Measurements from ENCODE around the gene HID1.

The HID1 gene

DNA sequence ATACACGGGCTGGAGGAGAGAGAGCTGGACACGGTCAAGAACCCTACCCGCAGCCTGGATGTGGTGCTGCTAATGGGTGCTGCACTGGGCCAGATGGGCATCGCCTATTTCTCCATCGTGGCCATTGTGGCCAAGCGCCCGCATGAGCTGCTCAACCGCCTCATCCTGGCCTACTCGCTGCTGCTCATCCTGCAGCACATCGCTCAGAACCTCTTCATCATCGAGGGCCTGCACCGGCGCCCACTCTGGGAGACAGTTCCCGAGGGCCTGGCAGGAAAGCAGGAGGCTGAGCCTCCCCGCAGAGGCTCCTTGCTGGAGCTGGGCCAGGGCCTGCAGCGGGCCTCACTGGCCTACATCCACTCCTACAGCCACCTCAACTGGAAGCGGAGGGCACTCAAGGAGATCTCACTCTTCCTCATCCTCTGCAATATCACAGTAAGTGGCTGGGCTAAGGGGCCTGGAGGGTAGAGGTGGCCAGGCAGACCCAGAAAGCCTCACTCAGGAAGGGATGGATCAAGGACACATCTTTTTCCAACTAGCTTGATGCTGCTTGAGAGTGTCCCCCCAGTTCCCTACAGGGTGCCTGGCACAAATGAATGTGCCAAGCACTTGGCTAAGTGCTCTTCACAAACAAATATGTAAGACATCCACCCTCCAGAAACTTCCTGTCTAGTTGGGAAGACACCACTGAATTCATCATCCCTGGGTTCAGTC, 25.4 kb downstream of the HID1 start:
- Histone ChIP-seq H3K4me2 (no peak overlapping the region), H3K27me3 (ENCODE audit: insufficient read depth, low read depth) (peaks cover 86% of the 10 kb centered on the region), H4K20me1 (ENCODE audit: insufficient read depth) (no peaks in the 10 kb centered on the region), H3K27ac (no peak overlapping the region), H2AFZ (ENCODE audit: low read depth) (no peak overlapping the region), H3K79me2 (ENCODE audit: insufficient read depth, low read depth) (no peaks in the 10 kb centered on the region), H3K4me1 (ENCODE audit: low read depth, poor library complexity, severe bottlenecking) (peaks cover 16% of the 10 kb centered on the region), H3K36me3 (ENCODE audit: insufficient read depth) (no peaks in the 10 kb centered on the region), H3K4me3 (IDR thresholded peaks at IDR 0.05; ENCODE audit: insufficient read depth, low read depth, low read length) (no peak overlapping the region), H3K9ac (no peak overlapping the region)
- TF ChIP-seq, protein P1, sequence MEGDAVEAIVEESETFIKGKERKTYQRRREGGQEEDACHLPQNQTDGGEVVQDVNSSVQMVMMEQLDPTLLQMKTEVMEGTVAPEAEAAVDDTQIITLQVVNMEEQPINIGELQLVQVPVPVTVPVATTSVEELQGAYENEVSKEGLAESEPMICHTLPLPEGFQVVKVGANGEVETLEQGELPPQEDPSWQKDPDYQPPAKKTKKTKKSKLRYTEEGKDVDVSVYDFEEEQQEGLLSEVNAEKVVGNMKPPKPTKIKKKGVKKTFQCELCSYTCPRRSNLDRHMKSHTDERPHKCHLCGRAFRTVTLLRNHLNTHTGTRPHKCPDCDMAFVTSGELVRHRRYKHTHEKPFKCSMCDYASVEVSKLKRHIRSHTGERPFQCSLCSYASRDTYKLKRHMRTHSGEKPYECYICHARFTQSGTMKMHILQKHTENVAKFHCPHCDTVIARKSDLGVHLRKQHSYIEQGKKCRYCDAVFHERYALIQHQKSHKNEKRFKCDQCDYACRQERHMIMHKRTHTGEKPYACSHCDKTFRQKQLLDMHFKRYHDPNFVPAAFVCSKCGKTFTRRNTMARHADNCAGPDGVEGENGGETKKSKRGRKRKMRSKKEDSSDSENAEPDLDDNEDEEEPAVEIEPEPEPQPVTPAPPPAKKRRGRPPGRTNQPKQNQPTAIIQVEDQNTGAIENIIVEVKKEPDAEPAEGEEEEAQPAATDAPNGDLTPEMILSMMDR (conservative IDR thresholded peaks at IDR 0.05; ENCODE audit: low read depth, low read length) = no peak

DNA sequence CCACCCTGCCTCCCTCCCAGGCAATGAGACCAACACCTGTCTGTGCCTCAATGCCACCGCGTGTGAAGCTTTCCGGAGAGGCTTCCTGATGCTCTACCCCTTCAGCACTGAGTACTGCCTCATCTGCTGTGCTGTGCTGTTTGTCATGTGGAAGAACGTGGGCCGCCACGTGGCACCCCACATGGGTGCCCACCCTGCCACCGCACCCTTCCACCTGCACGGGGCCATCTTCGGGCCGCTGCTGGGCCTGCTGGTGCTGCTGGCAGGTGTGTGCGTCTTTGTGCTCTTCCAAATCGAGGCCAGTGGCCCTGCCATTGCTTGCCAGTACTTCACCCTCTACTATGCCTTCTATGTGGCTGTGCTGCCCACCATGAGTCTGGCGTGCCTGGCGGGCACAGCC, 25.9 kb downstream of the HID1 start:
- TF ChIP-seq, protein P1 (conservative IDR thresholded peaks at IDR 0.05; ENCODE audit: low read depth, low read length) = no peak
- H3K27me3 ChIP-seq (ENCODE audit: insufficient read depth, low read depth) = peaks cover 89% of the 10 kb centered on the region

GRCh38 chr17:74945543-74945942, 27.0 kb downstream of the HID1 start:
- Histone ChIP-seq H3K4me3 (IDR thresholded peaks at IDR 0.05; ENCODE audit: insufficient read depth, low read depth, low read length) (no peak overlapping the region), H3K36me3 (ENCODE audit: insufficient read depth) (no peaks in the 10 kb centered on the region), H3K9ac (no peak overlapping the region), H3K4me1 (ENCODE audit: low read depth, poor library complexity, severe bottlenecking) (peaks cover 16% of the 10 kb centered on the region), H4K20me1 (ENCODE audit: insufficient read depth) (no peaks in the 10 kb centered on the region), H3K27me3 (ENCODE audit: insufficient read depth, low read depth) (peaks cover 89% of the 10 kb centered on the region), H3K27ac (no peak overlapping the region), H3K79me2 (ENCODE audit: insufficient read depth, low read depth) (no peaks in the 10 kb centered on the region), H2AFZ (ENCODE audit: low read depth) (no peak overlapping the region), H3K4me2 (peak overlapping the region; percentile 29; the same call in 1 of the 2 replicates)
- TF ChIP-seq, protein P1 (conservative IDR thresholded peaks at IDR 0.05; ENCODE audit: low read depth, low read length) = no peak

More for the DNA sequence above, 25.9 kb downstream of the HID1 start:
- Histone ChIP-seq H3K9ac (no peak overlapping the region), H3K79me2 (ENCODE audit: insufficient read depth, low read depth) (no peaks in the 10 kb centered on the region), H2AFZ (ENCODE audit: low read depth) (no peak overlapping the region), H3K4me2 (no peak overlapping the region), H3K27ac (no peak overlapping the region), H3K4me1 (ENCODE audit: low read depth, poor library complexity, severe bottlenecking) (peaks cover 16% of the 10 kb centered on the region), H3K36me3 (ENCODE audit: insufficient read depth) (no peaks in the 10 kb centered on the region), H4K20me1 (ENCODE audit: insufficient read depth) (no peaks in the 10 kb centered on the region), H3K4me3 (IDR thresholded peaks at IDR 0.05; ENCODE audit: insufficient read depth, low read depth, low read length) (no peak overlapping the region)

- Histone ChIP-seq H3K79me2 (ENCODE audit: insufficient read depth, low read depth) (no peaks in the 10 kb centered on the region), H3K27me3 (ENCODE audit: insufficient read depth, low read depth) (peaks cover 89% of the 10 kb centered on the region), H4K20me1 (ENCODE audit: insufficient read depth) (no peaks in the 10 kb centered on the region), H2AFZ (ENCODE audit: low read depth) (no peak overlapping the region), H3K4me2 (no peak overlapping the region), H3K9ac (no peak overlapping the region), H3K4me3 (IDR thresholded peaks at IDR 0.05; ENCODE audit: insufficient read depth, low read depth, low read length) (no peak overlapping the region), H3K27ac (no peak overlapping the region), H3K4me1 (ENCODE audit: low read depth, poor library complexity, severe bottlenecking) (peaks cover 16% of the 10 kb centered on the region), H3K36me3 (ENCODE audit: insufficient read depth) (no peaks in the 10 kb centered on the region)
- TF ChIP-seq, protein P1 (conservative IDR thresholded peaks at IDR 0.05; ENCODE audit: low read depth, low read length) = no peak
These were observed 28.6 kb downstream of the HID1 start for GRCh38 chr17:74943808-74944522.
